Measurements from ENCODE around the gene PIGX.
A peak's percentile ranks its signal among the peaks of the same experiment; 100 is the strongest.
"Not testable (repeated sequence)": the region's sequence is repeated elsewhere in the genome, so short reads cannot be mapped to it uniquely, and the experiment has no call there.

The PIGX gene

GRCh38 chr3:196726788-196727675 is 14.9 kb downstream of the PIGX start:
- no peak overlapping the region for H3K9ac ChIP-seq
- no peaks in the 10 kb centered on the region for H3K4me1 ChIP-seq
- H3K36me3 ChIP-seq, result peaks cover 71% of the 10 kb centered on the region
- no peaks in the 10 kb centered on the region for H3K27me3 ChIP-seq
- H4K20me1 ChIP-seq, result 0 out of 2 replicates have a peak, but pooled peaks cover 5% of the 10 kb centered on the region
- H3K4me3 ChIP-seq, result no peak overlapping the region
- H3K4me2 ChIP-seq, result no peak overlapping the region
- no peak overlapping the region for H3K27ac ChIP-seq
- H3K9me3 ChIP-seq, result no peaks in the 10 kb centered on the region
- no peak for TF ChIP-seq Cebpa-rat (IDR thresholded peaks at IDR 0.05)

- Histone ChIP-seq H4K20me1 (peaks cover 7% of the 10 kb centered on the region; the same call in 1 of the 2 replicates), H3K4me3 (no peak overlapping the region), H3K4me2 (no peak overlapping the region), H3K9ac (no peak overlapping the region), H3K27ac (no peak overlapping the region), H3K27me3 (no peaks in the 10 kb centered on the region), H3K36me3 (peaks cover 39% of the 10 kb centered on the region), H3K9me3 (no peaks in the 10 kb centered on the region), H3K4me1 (0 out of 2 replicates have a peak, but pooled peaks cover 4% of the 10 kb centered on the region)
- TF ChIP-seq Cebpa-rat (IDR thresholded peaks at IDR 0.05), result no peak
These were observed 23.6 kb downstream of the PIGX start for GRCh38 chr3:196735751-196736150.

- H3K9me3 ChIP-seq, result no peaks in the 10 kb centered on the region
- no peak overlapping the region for H3K4me2 ChIP-seq
- peaks cover 9% of the 10 kb centered on the region for H3K4me1 ChIP-seq
- no peaks in the 10 kb centered on the region for H3K27me3 ChIP-seq
- no peak for TF ChIP-seq Cebpa-rat (IDR thresholded peaks at IDR 0.05)
- no peak overlapping the region for H3K27ac ChIP-seq
- H3K4me3 ChIP-seq, result no peak overlapping the region
- peaks cover 18% of the 10 kb centered on the region for H4K20me1 ChIP-seq
- peaks cover 28% of the 10 kb centered on the region for H3K36me3 ChIP-seq
- H3K9ac ChIP-seq, result no peak overlapping the region
These were observed 24.6 kb downstream of the PIGX start for GRCh38 chr3:196736670-196737374.

GRCh38 chr3:196737655-196738054 is 25.5 kb downstream of the PIGX start:
- no peaks in the 10 kb centered on the region for H3K27me3 ChIP-seq
- H3K4me3 ChIP-seq, result no peak overlapping the region
- H3K4me2 ChIP-seq, result no peak overlapping the region
- H3K9me3 ChIP-seq, result no peaks in the 10 kb centered on the region
- no peak overlapping the region for H3K9ac ChIP-seq
- TF ChIP-seq Cebpa-rat (IDR thresholded peaks at IDR 0.05), result no peak
- peaks cover 30% of the 10 kb centered on the region for H3K36me3 ChIP-seq
- peaks cover 14% of the 10 kb centered on the region for H3K4me1 ChIP-seq
- H4K20me1 ChIP-seq, result peaks cover 26% of the 10 kb centered on the region
- H3K27ac ChIP-seq, result no peak overlapping the region

GRCh38 chr3:196739671-196740480 is 27.7 kb downstream of the PIGX start, which contains the start of gene PAK2:
TSS of gene PAK2 (plus strand) at chr3:196739857. CDS start at chr3:196782647, 42,790 bp downstream.
- H3K36me3 ChIP-seq, result peaks cover 24% of the 10 kb centered on the region
- peaks cover 14% of the 10 kb centered on the region for H3K4me1 ChIP-seq
- no peak for TF ChIP-seq Cebpa-rat (IDR thresholded peaks at IDR 0.05)
- peak within 1 kb of the TSS; percentile 85 for H3K4me2 ChIP-seq
- H3K9ac ChIP-seq, result peak within 1 kb of the TSS; percentile 95
- peaks cover 48% of the 10 kb centered on the region for H4K20me1 ChIP-seq
- no peaks in the 10 kb centered on the region for H3K9me3 ChIP-seq
- H3K27me3 ChIP-seq, result no peaks in the 10 kb centered on the region
- peak within 1 kb of the TSS; percentile 94 for H3K27ac ChIP-seq
- H3K4me3 ChIP-seq, result peak within 1 kb of the TSS; percentile 81

- Histone ChIP-seq H3K4me1 (peaks cover 14% of the 10 kb centered on the region), H3K27me3 (no peaks in the 10 kb centered on the region), H3K9me3 (peaks cover 7% of the 10 kb centered on the region), H3K4me3 (peak overlapping the region; percentile 81), H3K4me2 (peak overlapping the region; percentile 85), H3K9ac (peak overlapping the region; percentile 95), H3K27ac (peak overlapping the region; percentile 94), H4K20me1 (peaks cover 56% of the 10 kb centered on the region), H3K36me3 (peaks cover 28% of the 10 kb centered on the region)
- TF ChIP-seq Cebpa-rat (IDR thresholded peaks at IDR 0.05), result no peak
These were observed 28.5 kb downstream of the PIGX start for GRCh38 chr3:196740481-196741248.

GRCh38 chr3:196741249-196741889 is 29.2 kb downstream of the PIGX start:
- peak overlapping the region; percentile 95 for H3K9ac ChIP-seq
- no peaks in the 10 kb centered on the region for H3K27me3 ChIP-seq
- no peak for TF ChIP-seq Cebpa-rat (IDR thresholded peaks at IDR 0.05)
- H4K20me1 ChIP-seq, result peaks cover 63% of the 10 kb centered on the region
- peak overlapping the region; percentile 81 for H3K4me3 ChIP-seq
- peaks cover 29% of the 10 kb centered on the region for H3K36me3 ChIP-seq
- H3K4me1 ChIP-seq, result peaks cover 14% of the 10 kb centered on the region
- H3K9me3 ChIP-seq, result peaks cover 14% of the 10 kb centered on the region
- H3K27ac ChIP-seq, result peak overlapping the region; percentile 94
- peak overlapping the region; percentile 85 for H3K4me2 ChIP-seq

- H3K9ac ChIP-seq, H3K4me2 ChIP-seq: not testable (repeated sequence)
These were observed 31.4 kb downstream of the PIGX start for GRCh38 chr3:196743569-196743968.

More at GRCh38 chr3:196743569-196743968, 31.4 kb downstream of the PIGX start:
- peaks cover 46% of the 10 kb centered on the region for H3K36me3 ChIP-seq
- H3K27me3 ChIP-seq, H3K4me3 ChIP-seq, H3K27ac ChIP-seq: not testable (repeated sequence)
- peaks cover 33% of the 10 kb centered on the region for H3K9me3 ChIP-seq
- H3K4me1 ChIP-seq, result peaks cover 14% of the 10 kb centered on the region
- peaks cover 85% of the 10 kb centered on the region for H4K20me1 ChIP-seq

All from BLaER1 (cell line).